Esophagus muscularis mucosa (tissue), 3 donors: Measurements from ENCODE around the gene ADGRV1.

Experiments
- CTCF ChIP-seq, 3 experiments: fragments of 200-600 bp in 2 of 3; fragments of 450-650 bp in 1 of 3; sonication (generic) in 2 of 3; IDR thresholded peaks; one replicate each; pipeline ENCODE4 v1.5.1; 2017 to 2019; ENCODE audit warnings: antibody characterized with exemption in 3 of 3, mild to moderate bottlenecking in 2 of 3, moderate library complexity in 1 of 3
- POLR2AphosphoS5 ChIP-seq, 2 donors: sonication (generic); formaldehyde crosslinking; IDR thresholded peaks; one replicate each; pipeline ENCODE4 v1.6.1; 2017; ENCODE audit warnings: antibody characterized with exemption in 2 of 2

- TF ChIP-seq POLR2AphosphoS5 (IDR thresholded peaks at IDR 0.05), result no peak
- TF ChIP-seq CTCF (IDR thresholded peaks at IDR 0.05), result no peak
These were observed 11.5 kb upstream of the ADGRV1 start for GRCh38 chr5:90547072-90547536.
